HEK293 (cell line): ENCODE data around the gene ZRANB1.

Source experiments
- CTCF ChIA-PET: fragments of 350-600 bp; formaldehyde crosslinking; extraction: SDS; loops from one replicate; lab custom pipeline; 2021; ENCODE audit warnings: antibody characterized with exemption; lab: Yijun Ruan, JAX
- POLR2A ChIA-PET: fragments of 300-600 bp; formaldehyde crosslinking; extraction: SDS; loops from one replicate; lab custom pipeline; 2020; ENCODE audit warnings: antibody characterized with exemption, inconsistent platforms; lab: Yijun Ruan, JAX
- H3K27ac ChIP-seq: fragments of 200-500 bp; sonication (Bioruptor generic); 2 replicates; pipeline ENCODE4 v1.5.1; 2014; ENCODE audit warnings: low read depth, low read length, control low read depth, inconsistent platforms; ENCODE audit errors: extremely low read depth
- H3K36me3 ChIP-seq, 2 experiments: fragments of 200-500 bp in 1 of 2; sonication (Bioruptor generic) in 1 of 2; 1 replicate in 1 of 2; 2 replicates in 1 of 2; pipeline ENCODE4 v1.5.1; 2014 to 2017; ENCODE audit warnings: inconsistent platforms in 2 of 2, low read length in 2 of 2; ENCODE audit not compliant: control insufficient read depth in 2 of 2, insufficient read depth in 1 of 2
- H3K4me1 ChIP-seq: fragments of 200-500 bp; sonication (Bioruptor generic); 2 replicates; pipeline ENCODE4 v1.5.1; 2014; ENCODE audit warnings: mild to moderate bottlenecking, low read length, inconsistent platforms; ENCODE audit not compliant: control insufficient read depth, insufficient read depth
- H3K4me3 ChIP-seq: 2 replicates; pipeline ENCODE4 v1.5.1; 2011; ENCODE audit warnings: low read depth, mild to moderate bottlenecking, control low read depth, low read length, moderate library complexity
- H3K9me3 ChIP-seq: fragments of 200-500 bp; sonication (Bioruptor generic); 2 replicates; pipeline ENCODE4 v1.5.1; 2014; ENCODE audit warnings: low read depth, low read length, inconsistent platforms; ENCODE audit not compliant: control insufficient read depth, insufficient read depth
- HOXC10 ChIP-seq: sonication (generic); formaldehyde crosslinking; IDR thresholded peaks from 2 replicates; pipeline ENCODE4 v1.8.1; 2023; ENCODE audit warnings: mild to moderate bottlenecking, missing genetic modification reagents
- MEIS1 ChIP-seq: sonication (generic); formaldehyde crosslinking; IDR thresholded peaks from 2 replicates; pipeline ENCODE4 v1.8.1; 2022; ENCODE audit warnings: missing genetic modification reagents, mild to moderate bottlenecking, borderline replicate concordance
- YY2 ChIP-seq: fragments of 450-650 bp; formaldehyde crosslinking; IDR thresholded peaks from 2 replicates; pipeline ENCODE4 v1.5.1; 2016; ENCODE audit warnings: missing biosample characterization, missing genetic modification characterization
- ZFHX2 ChIP-seq: fragments of 450-650 bp; formaldehyde crosslinking; conservative IDR thresholded peaks from 2 replicates; pipeline ENCODE4 v1.5.1; 2016; ENCODE audit warnings: missing biosample characterization, missing genetic modification characterization
- ZFP3 ChIP-seq: fragments of 450-650 bp; formaldehyde crosslinking; IDR thresholded peaks from 2 replicates; pipeline ENCODE4 v1.5.1; 2016; ENCODE audit warnings: low read depth, missing biosample characterization, missing genetic modification characterization
- ZNF112 ChIP-seq: fragments of 450-650 bp; formaldehyde crosslinking; IDR thresholded peaks from 2 replicates; pipeline ENCODE4 v1.5.0; 2017; ENCODE audit warnings: missing biosample characterization, missing genetic modification characterization
- ZNF16 ChIP-seq: fragments of 450-650 bp; formaldehyde crosslinking; IDR thresholded peaks from 2 replicates; pipeline ENCODE4 v1.5.1; 2016; ENCODE audit warnings: low read depth, missing biosample characterization, missing genetic modification characterization
- ZNF175 ChIP-seq: fragments of 450-650 bp; formaldehyde crosslinking; IDR thresholded peaks from 2 replicates; pipeline ENCODE4 v1.5.1; 2016; ENCODE audit warnings: missing biosample characterization, missing genetic modification characterization
- ZNF23 ChIP-seq: fragments of 450-650 bp; formaldehyde crosslinking; IDR thresholded peaks from 2 replicates; pipeline ENCODE4 v1.5.1; 2016; ENCODE audit warnings: missing biosample characterization, missing genetic modification characterization, borderline replicate concordance
- ZNF707 ChIP-seq: fragments of 450-650 bp; formaldehyde crosslinking; IDR thresholded peaks from 2 replicates; pipeline ENCODE4 v1.5.1; 2016; ENCODE audit warnings: missing biosample characterization, missing genetic modification characterization
- ZNF792 ChIP-seq: fragments of 450-650 bp; formaldehyde crosslinking; IDR thresholded peaks from 2 replicates; pipeline ENCODE4 v1.5.1; 2016; ENCODE audit warnings: missing biosample characterization, missing genetic modification characterization
- ZSCAN23 ChIP-seq: fragments of 450-650 bp; formaldehyde crosslinking; IDR thresholded peaks from 2 replicates; pipeline ENCODE4 v1.5.1; 2016; ENCODE audit warnings: missing biosample characterization, missing genetic modification characterization
- TF ChIP-seq, protein P1 (sequence below): fragments of 450-650 bp; formaldehyde crosslinking; IDR thresholded peaks from 2 replicates; pipeline ENCODE4 v1.5.1; 2016; ENCODE audit warnings: missing biosample characterization, missing genetic modification characterization
- TF ChIP-seq, protein P2 (sequence below): fragments of 450-650 bp; formaldehyde crosslinking; IDR thresholded peaks from 2 replicates; pipeline ENCODE4 v1.5.1; 2016; ENCODE audit warnings: missing biosample characterization, missing genetic modification characterization
- TF ChIP-seq, protein P3 (sequence below): fragments of 450-650 bp; formaldehyde crosslinking; IDR thresholded peaks from 2 replicates; pipeline ENCODE4 v1.5.1; 2016; ENCODE audit warnings: missing biosample characterization, missing genetic modification characterization
- TF ChIP-seq, protein P4 (sequence below): fragments of 450-650 bp; formaldehyde crosslinking; conservative IDR thresholded peaks from 2 replicates; pipeline ENCODE4 v1.5.1; 2016; ENCODE audit warnings: low read depth, missing biosample characterization, missing genetic modification characterization
- TF ChIP-seq, protein P5 (sequence below): fragments of 450-650 bp; formaldehyde crosslinking; IDR thresholded peaks from 2 replicates; pipeline ENCODE4 v1.5.1; 2017; ENCODE audit warnings: missing biosample characterization, missing genetic modification characterization
- TF ChIP-seq, protein P6 (sequence below): fragments of 450-650 bp; formaldehyde crosslinking; IDR thresholded peaks from 2 replicates; pipeline ENCODE4 v1.5.1; 2016; ENCODE audit warnings: missing biosample characterization, missing genetic modification characterization

The ZRANB1 gene

DNA sequence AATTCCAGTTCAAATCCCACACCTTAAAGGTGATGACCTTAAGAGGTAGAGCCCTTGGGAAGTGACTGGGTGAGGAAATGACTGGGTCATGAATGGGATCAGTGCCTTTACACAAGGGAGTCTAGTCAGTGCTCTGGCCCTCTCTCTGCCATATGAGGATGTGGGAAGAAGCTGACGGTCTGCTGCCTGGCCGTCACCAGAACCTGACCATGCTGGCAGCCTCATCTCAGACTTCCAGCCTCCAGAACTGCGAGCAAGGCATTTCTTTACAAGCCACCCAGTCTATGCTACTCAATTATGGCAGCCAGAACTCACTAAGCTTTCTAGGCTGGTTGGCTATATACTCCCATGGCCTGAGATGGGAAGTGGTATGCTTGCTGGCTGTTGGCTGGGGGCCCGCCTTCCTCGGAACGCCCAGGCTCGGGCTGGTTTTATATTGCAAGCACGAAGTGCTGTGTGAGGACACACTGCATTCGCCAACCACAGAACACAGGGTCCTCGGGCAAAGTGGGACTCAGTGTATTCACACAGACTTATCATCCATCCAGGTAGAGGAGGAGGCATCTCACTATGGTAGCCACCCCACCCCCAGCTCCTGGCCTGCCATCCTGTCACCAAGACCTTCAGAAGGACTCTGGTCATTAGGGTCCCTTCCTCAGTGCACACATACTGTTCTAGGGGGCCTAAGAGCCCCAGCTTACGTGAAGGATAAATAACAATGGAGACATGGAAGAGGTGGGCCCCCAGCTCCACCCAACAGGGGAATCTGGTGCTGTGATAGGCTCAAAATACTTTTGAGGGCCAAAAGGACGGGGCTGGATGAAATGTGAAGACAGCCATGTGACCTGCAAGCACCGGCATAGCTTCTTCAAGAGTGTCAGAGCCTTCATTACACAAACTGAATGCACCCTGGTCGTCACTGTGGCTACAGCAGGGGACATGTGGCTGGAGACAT is 49.0 kb downstream of the ZRANB1 start (continued):
- no peak for TF ChIP-seq ZNF792 (tag by site-specific recombination)
- TF ChIP-seq HOXC10 (CRISPR knock-in tag) = no peak
- TF ChIP-seq, protein P1, sequence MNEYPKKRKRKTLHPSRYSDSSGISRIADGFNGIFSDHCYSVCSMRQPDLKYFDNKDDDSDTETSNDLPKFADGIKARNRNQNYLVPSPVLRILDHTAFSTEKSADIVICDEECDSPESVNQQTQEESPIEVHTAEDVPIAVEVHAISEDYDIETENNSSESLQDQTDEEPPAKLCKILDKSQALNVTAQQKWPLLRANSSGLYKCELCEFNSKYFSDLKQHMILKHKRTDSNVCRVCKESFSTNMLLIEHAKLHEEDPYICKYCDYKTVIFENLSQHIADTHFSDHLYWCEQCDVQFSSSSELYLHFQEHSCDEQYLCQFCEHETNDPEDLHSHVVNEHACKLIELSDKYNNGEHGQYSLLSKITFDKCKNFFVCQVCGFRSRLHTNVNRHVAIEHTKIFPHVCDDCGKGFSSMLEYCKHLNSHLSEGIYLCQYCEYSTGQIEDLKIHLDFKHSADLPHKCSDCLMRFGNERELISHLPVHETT (tag by site-specific recombination) = no peak
- TF ChIP-seq ZFP3 (tag by site-specific recombination) = no peak
- TF ChIP-seq, all 188 proteins: peak for 0

DNA sequence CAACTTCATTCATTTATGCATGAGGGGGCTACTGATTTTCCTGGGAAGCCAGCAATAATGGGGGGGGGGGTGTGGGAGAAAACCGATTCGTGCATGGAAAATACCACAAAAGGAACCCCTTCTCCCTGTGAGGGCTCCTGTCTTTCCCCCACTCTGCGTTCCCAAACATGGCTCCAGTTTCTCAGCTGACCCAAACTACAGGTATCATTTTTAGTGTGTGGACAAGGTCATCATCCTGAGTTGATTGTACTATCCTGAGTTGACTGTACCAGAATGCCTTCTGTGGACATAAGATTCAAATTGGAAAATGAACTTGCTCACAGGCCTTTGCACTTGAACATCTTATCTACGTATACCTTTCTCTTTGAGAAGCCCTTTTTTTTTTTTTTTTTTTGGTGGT is 49.9 kb downstream of the ZRANB1 start:
- ChIA-PET POLR2A (interaction anchor here (0.6 to 1.3 kb wide), 2 partner anchors 75 to 189 kb away, joined by 3 to 4 read pairs; no protein-coding TSS in a partner anchor), CTCF (interaction anchor here (0.6 to 2.6 kb wide), 11 partner anchors 7 to 354 kb away, joined by 3 to 18 read pairs (median 4); no protein-coding TSS in a partner anchor)
- Histone ChIP-seq H3K4me1 (no peaks in the 10 kb centered on the region), H3K4me3 (no peak overlapping the region), H3K36me3 (peaks cover 21 to 84% of the 10 kb centered on the region in 2 experiments), H3K9me3 (no peaks in the 10 kb centered on the region), H3K27ac (no peak overlapping the region)
- TF ChIP-seq, protein P2, sequence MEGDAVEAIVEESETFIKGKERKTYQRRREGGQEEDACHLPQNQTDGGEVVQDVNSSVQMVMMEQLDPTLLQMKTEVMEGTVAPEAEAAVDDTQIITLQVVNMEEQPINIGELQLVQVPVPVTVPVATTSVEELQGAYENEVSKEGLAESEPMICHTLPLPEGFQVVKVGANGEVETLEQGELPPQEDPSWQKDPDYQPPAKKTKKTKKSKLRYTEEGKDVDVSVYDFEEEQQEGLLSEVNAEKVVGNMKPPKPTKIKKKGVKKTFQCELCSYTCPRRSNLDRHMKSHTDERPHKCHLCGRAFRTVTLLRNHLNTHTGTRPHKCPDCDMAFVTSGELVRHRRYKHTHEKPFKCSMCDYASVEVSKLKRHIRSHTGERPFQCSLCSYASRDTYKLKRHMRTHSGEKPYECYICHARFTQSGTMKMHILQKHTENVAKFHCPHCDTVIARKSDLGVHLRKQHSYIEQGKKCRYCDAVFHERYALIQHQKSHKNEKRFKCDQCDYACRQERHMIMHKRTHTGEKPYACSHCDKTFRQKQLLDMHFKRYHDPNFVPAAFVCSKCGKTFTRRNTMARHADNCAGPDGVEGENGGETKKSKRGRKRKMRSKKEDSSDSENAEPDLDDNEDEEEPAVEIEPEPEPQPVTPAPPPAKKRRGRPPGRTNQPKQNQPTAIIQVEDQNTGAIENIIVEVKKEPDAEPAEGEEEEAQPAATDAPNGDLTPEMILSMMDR = no peak
- TF ChIP-seq ZNF23 (tag by site-specific recombination) = no peak
- no peak for TF ChIP-seq ZNF175 (tag by site-specific recombination)
- TF ChIP-seq ZSCAN23 = no peak
- TF ChIP-seq, protein P3, sequence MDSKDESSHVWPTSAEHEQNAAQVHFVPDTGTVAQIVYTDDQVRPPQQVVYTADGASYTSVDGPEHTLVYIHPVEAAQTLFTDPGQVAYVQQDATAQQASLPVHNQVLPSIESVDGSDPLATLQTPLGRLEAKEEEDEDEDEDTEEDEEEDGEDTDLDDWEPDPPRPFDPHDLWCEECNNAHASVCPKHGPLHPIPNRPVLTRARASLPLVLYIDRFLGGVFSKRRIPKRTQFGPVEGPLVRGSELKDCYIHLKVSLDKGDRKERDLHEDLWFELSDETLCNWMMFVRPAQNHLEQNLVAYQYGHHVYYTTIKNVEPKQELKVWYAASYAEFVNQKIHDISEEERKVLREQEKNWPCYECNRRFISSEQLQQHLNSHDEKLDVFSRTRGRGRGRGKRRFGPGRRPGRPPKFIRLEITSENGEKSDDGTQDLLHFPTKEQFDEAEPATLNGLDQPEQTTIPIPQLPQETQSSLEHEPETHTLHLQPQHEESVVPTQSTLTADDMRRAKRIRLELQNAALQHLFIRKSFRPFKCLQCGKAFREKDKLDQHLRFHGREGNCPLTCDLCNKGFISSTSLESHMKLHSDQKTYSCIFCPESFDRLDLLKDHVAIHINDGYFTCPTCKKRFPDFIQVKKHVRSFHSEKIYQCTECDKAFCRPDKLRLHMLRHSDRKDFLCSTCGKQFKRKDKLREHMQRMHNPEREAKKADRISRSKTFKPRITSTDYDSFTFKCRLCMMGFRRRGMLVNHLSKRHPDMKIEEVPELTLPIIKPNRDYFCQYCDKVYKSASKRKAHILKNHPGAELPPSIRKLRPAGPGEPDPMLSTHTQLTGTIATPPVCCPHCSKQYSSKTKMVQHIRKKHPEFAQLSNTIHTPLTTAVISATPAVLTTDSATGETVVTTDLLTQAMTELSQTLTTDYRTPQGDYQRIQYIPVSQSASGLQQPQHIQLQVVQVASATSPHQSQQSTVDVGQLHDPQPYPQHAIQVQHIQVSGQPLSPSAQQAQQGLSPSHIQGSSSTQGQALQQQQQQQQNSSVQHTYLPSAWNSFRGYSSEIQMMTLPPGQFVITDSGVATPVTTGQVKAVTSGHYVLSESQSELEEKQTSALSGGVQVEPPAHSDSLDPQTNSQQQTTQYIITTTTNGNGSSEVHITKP (tag by site-specific recombination) = no peak
- TF ChIP-seq ZNF16 = no peak
- TF ChIP-seq YY2 (tag by site-specific recombination) = no peak
- TF ChIP-seq ZFHX2 (tag by site-specific recombination) = no peak
- TF ChIP-seq, protein P4, sequence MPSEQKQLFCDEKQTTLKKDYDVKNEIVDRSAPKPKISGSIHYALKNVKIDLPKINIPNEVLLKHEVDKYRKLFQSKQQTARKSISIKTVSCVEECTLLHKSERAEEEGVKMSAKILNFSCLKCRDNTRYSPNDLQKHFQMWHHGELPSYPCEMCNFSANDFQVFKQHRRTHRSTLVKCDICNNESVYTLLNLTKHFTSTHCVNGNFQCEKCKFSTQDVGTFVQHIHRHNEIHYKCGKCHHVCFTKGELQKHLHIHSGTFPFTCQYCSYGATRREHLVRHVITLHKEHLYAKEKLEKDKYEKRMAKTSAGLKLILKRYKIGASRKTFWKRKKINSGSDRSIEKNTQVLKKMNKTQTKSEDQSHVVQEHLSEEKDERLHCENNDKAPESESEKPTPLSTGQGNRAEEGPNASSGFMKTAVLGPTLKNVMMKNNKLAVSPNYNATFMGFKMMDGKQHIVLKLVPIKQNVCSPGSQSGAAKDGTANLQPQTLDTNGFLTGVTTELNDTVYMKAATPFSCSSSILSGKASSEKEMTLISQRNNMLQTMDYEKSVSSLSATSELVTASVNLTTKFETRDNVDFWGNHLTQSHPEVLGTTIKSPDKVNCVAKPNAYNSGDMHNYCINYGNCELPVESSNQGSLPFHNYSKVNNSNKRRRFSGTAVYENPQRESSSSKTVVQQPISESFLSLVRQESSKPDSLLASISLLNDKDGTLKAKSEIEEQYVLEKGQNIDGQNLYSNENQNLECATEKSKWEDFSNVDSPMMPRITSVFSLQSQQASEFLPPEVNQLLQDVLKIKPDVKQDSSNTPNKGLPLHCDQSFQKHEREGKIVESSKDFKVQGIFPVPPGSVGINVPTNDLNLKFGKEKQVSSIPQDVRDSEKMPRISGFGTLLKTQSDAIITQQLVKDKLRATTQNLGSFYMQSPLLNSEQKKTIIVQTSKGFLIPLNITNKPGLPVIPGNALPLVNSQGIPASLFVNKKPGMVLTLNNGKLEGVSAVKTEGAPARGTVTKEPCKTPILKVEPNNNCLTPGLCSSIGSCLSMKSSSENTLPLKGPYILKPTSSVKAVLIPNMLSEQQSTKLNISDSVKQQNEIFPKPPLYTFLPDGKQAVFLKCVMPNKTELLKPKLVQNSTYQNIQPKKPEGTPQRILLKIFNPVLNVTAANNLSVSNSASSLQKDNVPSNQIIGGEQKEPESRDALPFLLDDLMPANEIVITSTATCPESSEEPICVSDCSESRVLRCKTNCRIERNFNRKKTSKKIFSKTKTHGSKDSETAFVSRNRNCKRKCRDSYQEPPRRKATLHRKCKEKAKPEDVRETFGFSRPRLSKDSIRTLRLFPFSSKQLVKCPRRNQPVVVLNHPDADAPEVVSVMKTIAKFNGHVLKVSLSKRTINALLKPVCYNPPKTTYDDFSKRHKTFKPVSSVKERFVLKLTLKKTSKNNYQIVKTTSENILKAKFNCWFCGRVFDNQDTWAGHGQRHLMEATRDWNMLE = no peak
- TF ChIP-seq MEIS1 = no peak
- no peak for TF ChIP-seq ZNF707 (tag by site-specific recombination)
- TF ChIP-seq, protein P5, sequence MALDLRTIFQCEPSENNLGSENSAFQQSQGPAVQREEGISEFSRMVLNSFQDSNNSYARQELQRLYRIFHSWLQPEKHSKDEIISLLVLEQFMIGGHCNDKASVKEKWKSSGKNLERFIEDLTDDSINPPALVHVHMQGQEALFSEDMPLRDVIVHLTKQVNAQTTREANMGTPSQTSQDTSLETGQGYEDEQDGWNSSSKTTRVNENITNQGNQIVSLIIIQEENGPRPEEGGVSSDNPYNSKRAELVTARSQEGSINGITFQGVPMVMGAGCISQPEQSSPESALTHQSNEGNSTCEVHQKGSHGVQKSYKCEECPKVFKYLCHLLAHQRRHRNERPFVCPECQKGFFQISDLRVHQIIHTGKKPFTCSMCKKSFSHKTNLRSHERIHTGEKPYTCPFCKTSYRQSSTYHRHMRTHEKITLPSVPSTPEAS (tag by site-specific recombination) = no peak
- no peak for TF ChIP-seq ZNF112 (tag by site-specific recombination)
- TF ChIP-seq ZFP3 (tag by site-specific recombination) = no peak
- TF ChIP-seq, protein P6, sequence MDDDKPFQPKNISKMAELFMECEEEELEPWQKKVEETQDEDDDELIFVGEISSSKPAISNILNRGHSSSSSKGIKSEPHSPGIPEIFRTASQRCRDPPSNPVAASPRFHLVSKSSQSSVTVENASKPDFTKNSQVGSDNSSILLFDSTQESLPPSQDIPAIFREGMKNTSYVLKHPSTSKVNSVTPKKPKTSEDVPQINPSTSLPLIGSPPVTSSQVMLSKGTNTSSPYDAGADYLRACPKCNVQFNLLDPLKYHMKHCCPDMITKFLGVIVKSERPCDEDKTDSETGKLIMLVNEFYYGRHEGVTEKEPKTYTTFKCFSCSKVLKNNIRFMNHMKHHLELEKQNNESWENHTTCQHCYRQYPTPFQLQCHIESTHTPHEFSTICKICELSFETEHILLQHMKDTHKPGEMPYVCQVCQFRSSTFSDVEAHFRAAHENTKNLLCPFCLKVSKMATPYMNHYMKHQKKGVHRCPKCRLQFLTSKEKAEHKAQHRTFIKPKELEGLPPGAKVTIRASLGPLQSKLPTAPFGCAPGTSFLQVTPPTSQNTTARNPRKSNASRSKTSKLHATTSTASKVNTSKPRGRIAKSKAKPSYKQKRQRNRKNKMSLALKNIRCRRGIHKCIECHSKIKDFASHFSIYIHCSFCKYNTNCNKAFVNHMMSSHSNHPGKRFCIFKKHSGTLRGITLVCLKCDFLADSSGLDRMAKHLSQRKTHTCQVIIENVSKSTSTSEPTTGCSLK (tag by site-specific recombination) = no peak
- TF ChIP-seq HOXC10 (CRISPR knock-in tag) = no peak
